Liver (tissue), 3 donors: ENCODE data around the gene PXDN.

Source experiments
- CTCF ChIP-seq: fragments of 150-350 bp; IDR thresholded peaks from 2 replicates; pipeline ENCODE4 v1.5.1; 2017; ENCODE audit warnings: improper control_type of control experiment, low read depth, low read length; ENCODE audit not compliant: missing input control
- EGR1 ChIP-seq, 2 donors: IDR thresholded peaks; 2 replicates each; pipeline ENCODE4 v1.6.1; 2016 to 2018; ENCODE audit warnings: antibody characterized with exemption in 2 of 2, low read depth in 2 of 2
- REST ChIP-seq: IDR thresholded peaks from 2 replicates; pipeline ENCODE4 v1.6.1; 2016; ENCODE audit warnings: antibody characterized with exemption, mild to moderate bottlenecking
- donor health status: healthy.
- donor health status: healthy.

DNA sequence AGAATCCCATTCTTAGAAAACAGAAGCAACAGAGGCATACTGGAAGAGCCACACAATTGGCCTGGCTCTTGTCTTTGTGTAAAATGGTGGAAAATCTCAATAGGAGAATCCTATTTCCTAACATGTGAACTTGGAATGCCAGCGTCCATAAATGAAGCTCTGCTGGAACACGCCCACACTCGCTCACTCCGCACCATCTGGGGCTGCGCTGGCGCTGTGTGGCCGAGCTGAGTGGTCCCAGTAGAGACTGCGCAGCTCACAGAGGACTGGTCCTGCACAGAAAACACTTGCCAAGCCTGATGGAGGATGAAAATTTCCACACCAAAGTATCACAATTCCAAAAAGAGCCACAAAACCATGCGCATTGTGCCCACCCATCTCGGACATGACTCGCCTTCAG lies 56.2 kb downstream of the PXDN start:
- no peak for TF ChIP-seq CTCF
- TF ChIP-seq REST = no peak
- TF ChIP-seq EGR1 (IDR thresholded peaks at IDR 0.05; ENCODE audit: low read depth in 2 of 2) = no peak
